AG10803 (cell line): ENCODE results near the gene MRPS7.

Experiments used
- DNase-seq: peaks from one replicate; pipeline ENCODE4 v3.0.0; 2010; ENCODE audit warnings: low read depth
- H3K4me3 ChIP-seq: 2 replicates; pipeline ENCODE4 v1.5.1; 2011; ENCODE audit warnings: mild to moderate bottlenecking, low read length, control low read depth
- TF ChIP-seq, protein P1 (sequence below): conservative IDR thresholded peaks from 2 replicates; pipeline ENCODE4 v1.5.1; 2011; ENCODE audit warnings: mild to moderate bottlenecking, low read length, control low read depth, inconsistent platforms

MRPS7 gene

GRCh38 chr17:75239214-75239613, 22.5 kb upstream of the MRPS7 start:
- DNase-seq, result no peak
- H3K4me3 ChIP-seq, result no peak overlapping the region
- TF ChIP-seq, protein P1, sequence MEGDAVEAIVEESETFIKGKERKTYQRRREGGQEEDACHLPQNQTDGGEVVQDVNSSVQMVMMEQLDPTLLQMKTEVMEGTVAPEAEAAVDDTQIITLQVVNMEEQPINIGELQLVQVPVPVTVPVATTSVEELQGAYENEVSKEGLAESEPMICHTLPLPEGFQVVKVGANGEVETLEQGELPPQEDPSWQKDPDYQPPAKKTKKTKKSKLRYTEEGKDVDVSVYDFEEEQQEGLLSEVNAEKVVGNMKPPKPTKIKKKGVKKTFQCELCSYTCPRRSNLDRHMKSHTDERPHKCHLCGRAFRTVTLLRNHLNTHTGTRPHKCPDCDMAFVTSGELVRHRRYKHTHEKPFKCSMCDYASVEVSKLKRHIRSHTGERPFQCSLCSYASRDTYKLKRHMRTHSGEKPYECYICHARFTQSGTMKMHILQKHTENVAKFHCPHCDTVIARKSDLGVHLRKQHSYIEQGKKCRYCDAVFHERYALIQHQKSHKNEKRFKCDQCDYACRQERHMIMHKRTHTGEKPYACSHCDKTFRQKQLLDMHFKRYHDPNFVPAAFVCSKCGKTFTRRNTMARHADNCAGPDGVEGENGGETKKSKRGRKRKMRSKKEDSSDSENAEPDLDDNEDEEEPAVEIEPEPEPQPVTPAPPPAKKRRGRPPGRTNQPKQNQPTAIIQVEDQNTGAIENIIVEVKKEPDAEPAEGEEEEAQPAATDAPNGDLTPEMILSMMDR, result no peak

DNA sequence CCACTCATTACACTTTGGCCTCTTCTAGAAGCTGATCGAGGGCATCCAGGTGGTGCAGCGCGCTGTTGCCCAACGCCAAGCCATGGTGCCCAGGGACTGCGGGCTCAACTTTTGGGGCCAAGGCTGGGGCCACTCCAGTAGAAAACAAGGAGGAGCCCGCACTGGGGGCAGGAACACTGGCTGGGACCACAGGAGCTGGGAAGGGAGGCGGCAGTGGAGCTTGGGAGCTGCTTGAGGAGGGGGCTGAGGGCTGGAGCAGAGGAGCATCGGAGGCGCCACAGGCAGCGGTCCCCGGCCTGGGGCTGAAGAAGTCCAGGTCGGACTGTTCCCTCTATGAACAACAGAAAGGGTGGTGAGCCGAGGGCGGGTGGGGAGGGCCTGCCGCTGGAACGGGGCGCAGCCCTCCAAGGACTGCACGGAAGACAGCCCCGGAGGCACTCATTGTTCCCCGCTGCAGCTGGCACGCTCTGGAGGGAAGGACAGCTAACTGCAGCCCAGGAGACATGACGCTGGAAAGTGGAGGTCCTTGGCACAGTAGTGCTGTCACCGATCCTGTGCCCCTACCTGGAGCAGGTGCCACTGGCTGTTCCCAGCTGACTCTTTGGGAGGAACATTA, 21.8 kb upstream of the MRPS7 start:
- H3K4me3 ChIP-seq, result no peak overlapping the region
- TF ChIP-seq, protein P1, result no peak
- no peak for DNase-seq

GRCh38 chr17:75240394-75241142, 21.1 kb upstream of the MRPS7 start:
- TF ChIP-seq, protein P1, result peak; percentile 58
- peak; percentile 24 for DNase-seq
- no peak overlapping the region for H3K4me3 ChIP-seq

GRCh38 chr17:75241143-75241430, 20.6 kb upstream of the MRPS7 start:
- TF ChIP-seq, protein P1, result no peak
- H3K4me3 ChIP-seq, result no peak overlapping the region
- peak; percentile 66 for DNase-seq

- DNase-seq, result no peak
- H3K4me3 ChIP-seq, result no peak overlapping the region
- TF ChIP-seq, protein P1, result no peak
Observed at GRCh38 chr17:75241502-75241901, 20.2 kb upstream of the MRPS7 start.

GRCh38 chr17:75241996-75242460, 19.7 kb upstream of the MRPS7 start:
- H3K4me3 ChIP-seq, result no peak overlapping the region
- TF ChIP-seq, protein P1, result no peak
- DNase-seq, result peak; percentile 62

- H3K4me3 ChIP-seq, result no peak overlapping the region
- no peak for DNase-seq
- TF ChIP-seq, protein P1, result no peak
Observed at GRCh38 chr17:75242461-75243042, 19.1 kb upstream of the MRPS7 start.
